ENCODE data around the gene PCNT. TPM values are rescaled to one million over a fixed set of nuclear protein-coding genes. Genes with fewer than 3 reads are reported as not detected.

Gene PCNT
- polyA plus RNA-seq, 1 donor from 2014 or later, result 28.2 TPM

DNA sequence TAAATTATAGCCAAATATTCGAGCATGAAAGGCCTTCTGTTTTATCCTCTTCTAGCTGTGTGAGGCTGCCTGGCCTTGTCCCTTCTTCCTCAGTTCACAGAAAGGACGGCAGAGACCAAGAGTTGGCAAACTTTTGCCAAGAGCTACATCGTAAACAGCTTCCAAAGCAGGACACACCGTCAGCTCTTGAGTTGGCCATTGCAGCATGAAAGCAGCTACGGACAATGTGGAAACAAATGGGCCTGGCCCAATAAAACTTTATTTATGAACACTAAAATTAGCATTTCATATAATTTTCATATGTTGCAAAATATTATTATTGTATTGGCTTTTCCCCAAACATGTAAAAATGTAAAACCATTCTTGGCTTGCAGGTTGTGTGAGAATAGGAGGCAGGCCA lies 11.0 kb upstream of the PCNT start:
- no peaks in the 10 kb centered on the region for H3K79me2 ChIP-seq (replicated peaks; ENCODE audit: insufficient read depth, low read length)
- no peaks in the 10 kb centered on the region for H3K36me3 ChIP-seq (ENCODE audit: insufficient read depth, low read length)
- H4K20me1 ChIP-seq (ENCODE audit: insufficient read depth), result no peaks in the 10 kb centered on the region
- TF ChIP-seq MXI1 (conservative IDR thresholded peaks at IDR 0.05; ENCODE audit: poor library complexity, severe bottlenecking), result no peak
- H3F3A ChIP-seq (ENCODE audit: insufficient read depth, low read length, poor library complexity, severe bottlenecking), result no peaks in the 10 kb centered on the region
- H3K4me2 ChIP-seq (ENCODE audit: low read length), result no peak overlapping the region
- no peaks in the 10 kb centered on the region for H3K9me2 ChIP-seq (ENCODE audit: insufficient read depth, low read length)
- H3K9me3 ChIP-seq (ENCODE audit: low read length), result no peaks in the 10 kb centered on the region
- no peak overlapping the region for H3K9ac ChIP-seq (ENCODE audit: low read length)
- no peak overlapping the region for H3K4me3 ChIP-seq (ENCODE audit: low read length)
- H3K27ac ChIP-seq (ENCODE audit: low read length), result no peak overlapping the region
- H2AFZ ChIP-seq (ENCODE audit: low read depth, low read length), result no peak overlapping the region
- H3K27me3 ChIP-seq (ENCODE audit: insufficient read depth, low read depth, low read length), result no peaks in the 10 kb centered on the region

DNA sequence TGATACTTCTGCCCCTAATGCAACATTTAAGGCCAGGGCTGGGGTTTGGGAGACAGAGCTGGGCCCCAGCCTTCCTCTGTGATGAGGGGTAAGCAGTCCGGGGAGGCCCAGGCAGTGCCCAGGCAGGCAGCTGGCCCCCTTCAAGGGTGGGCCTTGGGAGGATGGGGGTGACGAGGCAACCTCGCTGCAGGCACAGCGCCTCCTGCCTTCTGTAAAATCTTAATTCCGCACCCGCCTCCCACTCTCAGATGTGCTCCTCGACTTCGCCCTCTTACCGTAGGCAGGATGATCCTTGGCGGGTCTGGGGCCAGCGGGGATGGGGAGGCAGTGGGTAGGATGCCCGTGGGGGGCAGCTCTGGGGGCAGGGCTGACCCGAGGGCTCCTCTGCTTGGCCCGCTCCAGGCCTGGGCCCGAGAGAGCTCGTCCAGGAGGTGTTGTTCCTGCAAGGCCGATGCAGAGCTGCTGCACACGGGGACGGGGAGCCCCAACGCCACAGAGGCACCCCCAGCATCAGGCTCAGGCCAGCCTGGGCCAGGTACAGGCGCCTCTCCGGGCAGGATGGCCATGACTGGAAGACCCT lies 9.4 kb upstream of the PCNT start:
- Histone ChIP-seq H3K36me3 (ENCODE audit: insufficient read depth, low read length) (no peaks in the 10 kb centered on the region), H4K20me1 (ENCODE audit: insufficient read depth) (no peaks in the 10 kb centered on the region), H3K9me2 (ENCODE audit: insufficient read depth, low read length) (no peaks in the 10 kb centered on the region), H3K4me3 (ENCODE audit: low read length) (no peak overlapping the region), H3K9me3 (ENCODE audit: low read length) (no peaks in the 10 kb centered on the region), H3F3A (ENCODE audit: insufficient read depth, low read length, poor library complexity, severe bottlenecking) (no peaks in the 10 kb centered on the region), H3K27ac (ENCODE audit: low read length) (no peak overlapping the region), H2AFZ (ENCODE audit: low read depth, low read length) (no peak overlapping the region), H3K9ac (ENCODE audit: low read length) (no peak overlapping the region), H3K27me3 (ENCODE audit: insufficient read depth, low read depth, low read length) (no peaks in the 10 kb centered on the region), H3K79me2 (replicated peaks; ENCODE audit: insufficient read depth, low read length) (no peaks in the 10 kb centered on the region), H3K4me2 (ENCODE audit: low read length) (no peak overlapping the region)
- TF ChIP-seq MXI1 (conservative IDR thresholded peaks at IDR 0.05; ENCODE audit: poor library complexity, severe bottlenecking), result no peak
- TF ChIP-seq, protein P1, sequence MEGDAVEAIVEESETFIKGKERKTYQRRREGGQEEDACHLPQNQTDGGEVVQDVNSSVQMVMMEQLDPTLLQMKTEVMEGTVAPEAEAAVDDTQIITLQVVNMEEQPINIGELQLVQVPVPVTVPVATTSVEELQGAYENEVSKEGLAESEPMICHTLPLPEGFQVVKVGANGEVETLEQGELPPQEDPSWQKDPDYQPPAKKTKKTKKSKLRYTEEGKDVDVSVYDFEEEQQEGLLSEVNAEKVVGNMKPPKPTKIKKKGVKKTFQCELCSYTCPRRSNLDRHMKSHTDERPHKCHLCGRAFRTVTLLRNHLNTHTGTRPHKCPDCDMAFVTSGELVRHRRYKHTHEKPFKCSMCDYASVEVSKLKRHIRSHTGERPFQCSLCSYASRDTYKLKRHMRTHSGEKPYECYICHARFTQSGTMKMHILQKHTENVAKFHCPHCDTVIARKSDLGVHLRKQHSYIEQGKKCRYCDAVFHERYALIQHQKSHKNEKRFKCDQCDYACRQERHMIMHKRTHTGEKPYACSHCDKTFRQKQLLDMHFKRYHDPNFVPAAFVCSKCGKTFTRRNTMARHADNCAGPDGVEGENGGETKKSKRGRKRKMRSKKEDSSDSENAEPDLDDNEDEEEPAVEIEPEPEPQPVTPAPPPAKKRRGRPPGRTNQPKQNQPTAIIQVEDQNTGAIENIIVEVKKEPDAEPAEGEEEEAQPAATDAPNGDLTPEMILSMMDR (IDR thresholded peaks at IDR 0.05; ENCODE audit: poor library complexity, severe bottlenecking), result no peak
- no peak for TF ChIP-seq POLR2AphosphoS5 (IDR thresholded peaks at IDR 0.05)
- no peak for TF ChIP-seq TAF1 (IDR thresholded peaks at IDR 0.05; ENCODE audit: low read depth)
- no peak for TF ChIP-seq SMC3 (conservative IDR thresholded peaks at IDR 0.05; ENCODE audit: poor library complexity)
- no peak for TF ChIP-seq RAD21 (conservative IDR thresholded peaks at IDR 0.05)
- TF ChIP-seq, protein P2, sequence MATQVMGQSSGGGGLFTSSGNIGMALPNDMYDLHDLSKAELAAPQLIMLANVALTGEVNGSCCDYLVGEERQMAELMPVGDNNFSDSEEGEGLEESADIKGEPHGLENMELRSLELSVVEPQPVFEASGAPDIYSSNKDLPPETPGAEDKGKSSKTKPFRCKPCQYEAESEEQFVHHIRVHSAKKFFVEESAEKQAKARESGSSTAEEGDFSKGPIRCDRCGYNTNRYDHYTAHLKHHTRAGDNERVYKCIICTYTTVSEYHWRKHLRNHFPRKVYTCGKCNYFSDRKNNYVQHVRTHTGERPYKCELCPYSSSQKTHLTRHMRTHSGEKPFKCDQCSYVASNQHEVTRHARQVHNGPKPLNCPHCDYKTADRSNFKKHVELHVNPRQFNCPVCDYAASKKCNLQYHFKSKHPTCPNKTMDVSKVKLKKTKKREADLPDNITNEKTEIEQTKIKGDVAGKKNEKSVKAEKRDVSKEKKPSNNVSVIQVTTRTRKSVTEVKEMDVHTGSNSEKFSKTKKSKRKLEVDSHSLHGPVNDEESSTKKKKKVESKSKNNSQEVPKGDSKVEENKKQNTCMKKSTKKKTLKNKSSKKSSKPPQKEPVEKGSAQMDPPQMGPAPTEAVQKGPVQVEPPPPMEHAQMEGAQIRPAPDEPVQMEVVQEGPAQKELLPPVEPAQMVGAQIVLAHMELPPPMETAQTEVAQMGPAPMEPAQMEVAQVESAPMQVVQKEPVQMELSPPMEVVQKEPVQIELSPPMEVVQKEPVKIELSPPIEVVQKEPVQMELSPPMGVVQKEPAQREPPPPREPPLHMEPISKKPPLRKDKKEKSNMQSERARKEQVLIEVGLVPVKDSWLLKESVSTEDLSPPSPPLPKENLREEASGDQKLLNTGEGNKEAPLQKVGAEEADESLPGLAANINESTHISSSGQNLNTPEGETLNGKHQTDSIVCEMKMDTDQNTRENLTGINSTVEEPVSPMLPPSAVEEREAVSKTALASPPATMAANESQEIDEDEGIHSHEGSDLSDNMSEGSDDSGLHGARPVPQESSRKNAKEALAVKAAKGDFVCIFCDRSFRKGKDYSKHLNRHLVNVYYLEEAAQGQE (IDR thresholded peaks at IDR 0.05; ENCODE audit: borderline replicate concordance), result no peak
- no peak for TF ChIP-seq EZH2 (IDR thresholded peaks at IDR 0.05; ENCODE audit: borderline replicate concordance, insufficient read depth, low read length, poor library complexity, severe bottlenecking)
- no peak for TF ChIP-seq EP300 (conservative IDR thresholded peaks at IDR 0.05; ENCODE audit: poor library complexity, severe bottlenecking)
